Coronary artery (tissue), 2 donors: ENCODE measurements around the gene NUDT22.

Source experiments
- DNase-seq: peaks from one replicate; pipeline ENCODE4 v3.0.0-alpha.2; 2017; ENCODE audit warnings: low spot score
- H3K27ac ChIP-seq, 2 donors: fragments of 200-600 bp; sonication (generic); one replicate each; pipeline ENCODE4 v1.5.1; 2016 to 2019
- H3K4me3 ChIP-seq: fragments of 200-600 bp; sonication (generic); 2 replicates; pipeline ENCODE4 v1.5.1; 2016; ENCODE audit warnings: mild to moderate bottlenecking, moderate library complexity
- CTCF ChIP-seq: fragments of 200-600 bp; sonication (generic); IDR thresholded peaks from one replicate; pipeline ENCODE4 v1.5.1; 2019; ENCODE audit warnings: antibody characterized with exemption

The NUDT22 gene

GRCh38 chr11:64211181-64211872 is 14.7 kb upstream of the NUDT22 start:
- no peak for TF ChIP-seq CTCF
- no peak for DNase-seq
- H3K27ac ChIP-seq: no peak overlapping the region
- H3K4me3 ChIP-seq: no peak overlapping the region

- Histone ChIP-seq H3K4me3 (no peak overlapping the region), H3K27ac (no peak overlapping the region)
- TF ChIP-seq CTCF: no peak
- DNase-seq: no peak
Measured at GRCh38 chr11:64216879-64217278, 9.2 kb upstream of the NUDT22 start.

- DNase-seq: no peak
- Histone ChIP-seq H3K4me3 (no peak overlapping the region), H3K27ac (no peak overlapping the region)
- no peak for TF ChIP-seq CTCF
Measured at GRCh38 chr11:64218628-64219353, 7.3 kb upstream of the NUDT22 start.

- no peak overlapping the region for H3K27ac ChIP-seq
- DNase-seq: no peak
- H3K4me3 ChIP-seq: no peak overlapping the region
- no peak for TF ChIP-seq CTCF
Measured at GRCh38 chr11:64219354-64219684, 6.8 kb upstream of the NUDT22 start.

GRCh38 chr11:64219755-64220154 is 6.3 kb upstream of the NUDT22 start:
- DNase-seq: no peak
- H3K27ac ChIP-seq: no peak overlapping the region
- no peak overlapping the region for H3K4me3 ChIP-seq
- no peak for TF ChIP-seq CTCF

- H3K27ac ChIP-seq: no peak overlapping the region
- no peak for TF ChIP-seq CTCF
Measured at GRCh38 chr11:64220271-64220670, 5.8 kb upstream of the NUDT22 start.

GRCh38 chr11:64220798-64221197 is 5.3 kb upstream of the NUDT22 start:
- no peak for TF ChIP-seq CTCF
- Histone ChIP-seq H3K27ac (no peak overlapping the region), H3K4me3 (no peak overlapping the region)
- DNase-seq: no peak

More at GRCh38 chr11:64220271-64220670, 5.8 kb upstream of the NUDT22 start:
- H3K4me3 ChIP-seq: no peak overlapping the region
- no peak for DNase-seq
